Lung (tissue), 12 donors: ENCODE measurements around the gene NUDT16. TPM values are rescaled to one million over a fixed set of nuclear protein-coding genes. Genes with fewer than 3 reads are reported as not detected.
A peak's percentile ranks its signal among the peaks of the same experiment; 100 is the strongest.

Source experiments
- ATAC-seq: fragments of 200-7000 bp; cut with Tn5 transposase; one replicate; pipeline ENCODE4 v1.9.1; 2020; ENCODE audit warnings: moderate number of reproducible peaks; ENCODE audit not compliant: insufficient read depth, low FRiP score
- DNase-seq, 3 donors: peaks; one replicate each; pipeline ENCODE4 v3.0.0-alpha.2; 2013 to 2017
- H3K27ac ChIP-seq, 2 donors: one replicate each; pipeline ENCODE4 v1.5.1; 2013; ENCODE audit warnings: mild to moderate bottlenecking in 2 of 2, moderate library complexity in 2 of 2, control low read depth in 1 of 2, inconsistent platforms in 1 of 2, low read depth in 1 of 2, low read length in 1 of 2
- H3K27me3 ChIP-seq, 3 donors: one replicate each; pipeline ENCODE4 v1.5.1; 2013; ENCODE audit warnings: low read length in 2 of 3; ENCODE audit not compliant: control insufficient read depth in 3 of 3, insufficient read depth in 3 of 3
- H3K36me3 ChIP-seq, 4 donors: one replicate each; pipeline ENCODE4 v1.5.1; 2013; ENCODE audit warnings: low read length in 4 of 4, mild to moderate bottlenecking in 1 of 4, moderate library complexity in 1 of 4; ENCODE audit not compliant: control insufficient read depth in 4 of 4, insufficient read depth in 4 of 4
- H3K4me1 ChIP-seq, 5 donors: one replicate each; pipeline ENCODE4 v1.5.1; 2013; ENCODE audit warnings: low read length in 5 of 5, mild to moderate bottlenecking in 2 of 5, moderate library complexity in 1 of 5; ENCODE audit not compliant: control insufficient read depth in 5 of 5, insufficient read depth in 5 of 5
- H3K4me3 ChIP-seq: one replicate; pipeline ENCODE4 v1.5.1; 2013; ENCODE audit warnings: mild to moderate bottlenecking, control low read depth, moderate library complexity
- H3K9ac ChIP-seq, 2 donors: one replicate each; pipeline ENCODE4 v1.5.1; 2013; ENCODE audit warnings: low read length in 2 of 2, control low read depth in 1 of 2; ENCODE audit not compliant: insufficient read depth in 1 of 2
- H3K9me3 ChIP-seq, 4 donors: one replicate each; pipeline ENCODE4 v1.5.1; 2013; ENCODE audit warnings: low read length in 3 of 4, mild to moderate bottlenecking in 1 of 4, moderate library complexity in 1 of 4; ENCODE audit not compliant: control insufficient read depth in 4 of 4, insufficient read depth in 3 of 4
- CTCF ChIP-seq: IDR thresholded peaks from 2 replicates; pipeline ENCODE4 v1.5.1; 2012; ENCODE audit warnings: mild to moderate bottlenecking; ENCODE audit errors: control extremely low read depth, extremely low read depth
- WGBS, 2 donors: extraction: QIAGEN DNeasy Blood & Tissue Kit; methylation state at CpG; one replicate each; pipeline ENCODE4 v1.1.7; 2013; 5-methylcytosine and 5-hydroxymethylcytosine counted together
- polyA plus RNA-seq, 2 donors: library from polyadenylated mRNA; stranded (reverse); fragments of 200-250 nt; gene quantifications; one replicate each; pipeline ENCODE4 v1.2.1, GENCODE V29; 2013
- total RNA-seq, 2 donors: library from RNA; depleted of rRNA in 1 of 2; stranded (reverse); fragments of >200 nt in 1 of 2; gene quantifications; one replicate each; pipeline ENCODE4 v1.2.1, GENCODE V29; 2014 to 2021
- donor health status: control.
- donor health status: control.
- donor health status: Bipolar disorder and iron deficiency.
- donor health status: healthy.
- donor health status: DM: yes; HTN: yes; CAD: no.

The NUDT16 gene
- total and polyA plus RNA-seq, 4 donors: 19.9 to 67.9 (median 50.8) TPM

- peaks cover 0 to 12% (median 0%) of the 10 kb centered on the region in 5 donors for H3K4me1 ChIP-seq
- H3K27ac ChIP-seq: no peak overlapping the region
- no peak overlapping the region for H3K9ac ChIP-seq
- H3K36me3 ChIP-seq: no peaks in the 10 kb centered on the region
- H3K27me3 ChIP-seq: no peaks in the 10 kb centered on the region
- ATAC-seq: no peak
- no peak for TF ChIP-seq CTCF
- no peak for DNase-seq
- no peak overlapping the region for H3K4me3 ChIP-seq
- 62 to 80% methylated on average over 2 of the region's 2 CpGs for WGBS, 2 donors
- H3K9me3 ChIP-seq: peaks cover 0 to 2% (median 0%) of the 10 kb centered on the region in 4 donors
These were observed 32.7 kb upstream of the NUDT16 start for GRCh38 chr3:131348911-131349310.

DNA sequence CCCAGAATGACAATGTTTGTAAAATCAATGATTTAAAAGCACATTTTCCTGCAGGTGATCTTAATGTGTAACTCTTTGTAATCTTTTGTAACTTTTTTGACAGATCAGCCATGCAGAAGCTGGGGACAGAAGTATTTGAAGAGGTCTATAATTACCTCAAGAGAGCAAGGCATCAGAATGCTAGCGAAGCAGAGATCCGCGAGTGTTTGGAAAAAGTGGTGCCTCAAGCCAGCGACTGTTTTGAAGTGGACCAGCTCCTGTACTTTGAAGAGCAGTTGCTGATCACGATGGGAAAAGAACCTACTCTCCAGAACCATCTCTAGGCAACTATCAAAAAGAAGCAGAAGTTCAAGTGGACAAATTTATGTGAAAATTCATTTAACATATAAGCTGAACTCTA is 32.1 kb upstream of the NUDT16 start:
- Histone ChIP-seq H3K9me3 (no peaks in the 10 kb centered on the region), H3K27me3 (no peaks in the 10 kb centered on the region), H3K4me1 (peaks cover 0 to 16% (median 0%) of the 10 kb centered on the region in 5 donors), H3K36me3 (no peaks in the 10 kb centered on the region), H3K4me3 (no peak overlapping the region), H3K27ac (peak overlapping the region in 1 of 2 donors; percentile 59), H3K9ac (no peak overlapping the region)
- no peak for ATAC-seq
- 64 to 89% methylated on average over 5 of the region's 5 CpGs for WGBS, 2 donors
- no peak for DNase-seq
- TF ChIP-seq CTCF: no peak

GRCh38 chr3:131349946-131350347 is 31.6 kb upstream of the NUDT16 start:
- H3K27me3 ChIP-seq: no peaks in the 10 kb centered on the region
- no peaks in the 10 kb centered on the region for H3K9me3 ChIP-seq
- ATAC-seq: no peak
- 94 to 97% methylated on average over 4 of the region's 4 CpGs for WGBS, 2 donors
- peaks cover 0 to 16% (median 0%) of the 10 kb centered on the region in 5 donors for H3K4me1 ChIP-seq
- peak overlapping the region in 1 of 2 donors; percentile 23 for H3K9ac ChIP-seq
- peak overlapping the region in 1 of 2 donors; percentile 59 for H3K27ac ChIP-seq
- no peak overlapping the region for H3K4me3 ChIP-seq
- no peak for DNase-seq
- H3K36me3 ChIP-seq: no peaks in the 10 kb centered on the region
- no peak for TF ChIP-seq CTCF

GRCh38 chr3:131350506-131350905 is 31.1 kb upstream of the NUDT16 start:
- 92 to 93% methylated on average over 1 of the region's 1 CpG for WGBS, 2 donors
- H3K9me3 ChIP-seq: no peaks in the 10 kb centered on the region
- peaks cover 0 to 16% (median 0%) of the 10 kb centered on the region in 5 donors for H3K4me1 ChIP-seq
- no peaks in the 10 kb centered on the region for H3K36me3 ChIP-seq
- no peak overlapping the region for H3K9ac ChIP-seq
- no peak for TF ChIP-seq CTCF
- no peak overlapping the region for H3K4me3 ChIP-seq
- ATAC-seq (no peak), DNase-seq (no peak)
- no peak overlapping the region for H3K27ac ChIP-seq
- no peaks in the 10 kb centered on the region for H3K27me3 ChIP-seq
